HG03442 (cell line): ENCODE results near the gene SIK3.

Experiments
- ATAC-seq: cut with Tn5 transposase; IDR thresholded peaks from one replicate; pipeline ENCODE4 v1.9.1; 2021; ENCODE audit warnings: mild to moderate bottlenecking, moderate library complexity; ENCODE audit not compliant: unreplicated experiment

Gene SIK3

DNA sequence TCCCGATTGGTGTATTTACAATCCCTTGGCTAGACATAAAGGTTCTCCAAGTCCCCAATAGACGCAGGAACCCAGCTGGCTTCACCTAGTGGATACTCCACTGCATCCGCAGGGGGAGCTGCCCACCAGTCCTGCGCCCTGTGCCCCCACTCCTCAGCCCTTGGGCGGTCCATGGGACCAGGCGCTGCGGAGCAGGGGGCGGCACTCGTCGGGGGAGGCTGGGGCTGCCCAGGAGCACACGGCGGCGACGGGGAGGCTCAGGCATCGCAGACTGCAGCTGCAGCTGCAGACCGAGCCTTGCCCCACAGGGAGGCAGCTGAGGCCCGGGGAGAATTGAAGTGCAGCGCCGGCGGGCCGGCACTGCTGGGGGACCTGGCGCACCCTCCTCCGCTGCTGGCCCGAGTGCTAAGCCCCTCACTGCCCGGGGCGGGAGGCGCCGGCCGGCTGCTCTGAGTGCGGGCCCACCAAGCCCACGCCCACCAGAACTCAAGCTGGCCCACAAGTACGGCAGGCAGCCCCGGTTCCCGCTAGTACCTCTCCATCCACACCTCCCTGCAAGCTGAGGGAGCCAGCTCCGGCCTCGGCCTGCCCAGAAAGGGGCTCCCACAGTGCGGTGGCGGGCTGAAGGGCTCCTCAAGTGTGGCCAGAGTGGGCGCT lies 12.2 kb upstream of the SIK3 start:
- no peak for ATAC-seq

DNA sequence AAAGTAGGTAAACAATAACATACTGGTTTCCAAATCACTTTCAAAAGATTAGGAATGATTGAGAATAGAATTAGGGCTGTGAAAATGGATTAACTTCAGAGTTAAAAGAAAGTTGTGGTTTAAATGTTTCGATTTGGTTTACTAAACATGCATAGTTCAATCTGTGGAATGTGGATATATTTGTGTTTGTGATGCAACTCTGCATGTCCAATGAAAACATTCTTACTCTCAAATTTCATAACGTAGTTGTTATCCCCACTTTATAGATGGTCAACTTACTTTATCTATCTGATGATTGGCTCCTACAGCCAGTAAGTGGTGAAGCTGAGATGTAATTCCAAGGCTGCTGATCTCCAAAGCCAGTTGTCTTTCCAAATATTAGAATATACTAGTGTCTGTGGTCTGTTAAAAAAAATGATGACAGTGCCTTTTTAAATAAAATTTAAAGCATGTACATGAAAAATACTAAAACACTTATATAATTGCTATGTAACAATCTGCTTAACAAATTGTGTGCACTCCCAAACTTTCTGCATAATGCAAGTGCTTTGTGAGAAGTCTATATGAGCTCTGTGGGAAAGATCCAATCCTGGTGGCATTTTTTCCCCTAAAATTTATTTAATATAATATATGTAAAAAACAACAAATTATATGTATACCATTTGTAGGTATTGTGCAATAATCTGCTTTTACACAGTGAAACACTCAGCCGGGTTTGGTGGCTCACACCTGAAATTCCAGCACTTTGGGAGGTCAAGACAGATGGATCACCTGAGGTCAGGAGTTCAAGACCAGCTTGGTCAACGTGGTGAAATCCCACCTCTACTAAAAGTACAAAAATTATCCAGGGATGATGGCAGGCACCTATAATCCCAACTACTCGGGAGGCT lies 9.7 kb upstream of the SIK3 start:
- ATAC-seq, result no peak

DNA sequence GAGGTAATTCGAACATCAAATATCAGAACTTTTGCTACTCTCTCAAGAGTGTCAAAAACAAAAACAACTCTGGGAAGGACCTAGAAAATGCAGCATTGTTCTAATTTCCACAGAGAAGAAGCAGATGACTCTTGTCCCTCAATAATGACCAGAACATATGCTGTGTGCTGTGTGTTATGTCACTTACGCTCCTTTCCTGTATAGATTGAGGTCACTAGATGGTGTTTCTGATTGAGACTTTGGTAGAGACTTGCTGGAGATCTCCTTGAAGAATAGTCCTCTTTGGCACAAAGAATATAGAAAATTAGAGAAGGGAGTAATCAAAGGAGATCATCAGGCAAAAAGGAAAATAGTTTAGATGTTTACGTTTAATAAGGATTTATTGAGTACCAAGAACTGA lies 2.3 kb upstream of the SIK3 start:
- ATAC-seq, result no peak

DNA sequence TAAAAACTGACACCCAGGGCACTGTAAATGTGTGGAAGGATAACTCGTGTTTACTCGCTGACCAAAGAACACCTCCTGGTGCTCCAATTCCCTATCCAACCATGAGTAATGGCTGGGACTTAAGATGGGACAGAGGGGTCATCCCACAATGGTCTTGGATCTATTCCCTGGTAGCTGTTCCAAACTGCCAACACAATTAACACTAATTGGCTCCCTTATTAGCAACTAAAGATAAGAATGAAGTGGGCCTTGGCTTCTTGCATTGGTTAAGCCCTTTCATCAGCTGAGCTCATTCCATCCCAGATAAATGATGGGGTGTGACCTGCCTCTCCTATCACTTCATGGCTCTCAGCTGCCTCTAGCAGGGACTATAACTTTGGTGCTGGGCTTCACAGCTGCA lies 1.5 kb upstream of the SIK3 start:
- no peak for ATAC-seq

DNA sequence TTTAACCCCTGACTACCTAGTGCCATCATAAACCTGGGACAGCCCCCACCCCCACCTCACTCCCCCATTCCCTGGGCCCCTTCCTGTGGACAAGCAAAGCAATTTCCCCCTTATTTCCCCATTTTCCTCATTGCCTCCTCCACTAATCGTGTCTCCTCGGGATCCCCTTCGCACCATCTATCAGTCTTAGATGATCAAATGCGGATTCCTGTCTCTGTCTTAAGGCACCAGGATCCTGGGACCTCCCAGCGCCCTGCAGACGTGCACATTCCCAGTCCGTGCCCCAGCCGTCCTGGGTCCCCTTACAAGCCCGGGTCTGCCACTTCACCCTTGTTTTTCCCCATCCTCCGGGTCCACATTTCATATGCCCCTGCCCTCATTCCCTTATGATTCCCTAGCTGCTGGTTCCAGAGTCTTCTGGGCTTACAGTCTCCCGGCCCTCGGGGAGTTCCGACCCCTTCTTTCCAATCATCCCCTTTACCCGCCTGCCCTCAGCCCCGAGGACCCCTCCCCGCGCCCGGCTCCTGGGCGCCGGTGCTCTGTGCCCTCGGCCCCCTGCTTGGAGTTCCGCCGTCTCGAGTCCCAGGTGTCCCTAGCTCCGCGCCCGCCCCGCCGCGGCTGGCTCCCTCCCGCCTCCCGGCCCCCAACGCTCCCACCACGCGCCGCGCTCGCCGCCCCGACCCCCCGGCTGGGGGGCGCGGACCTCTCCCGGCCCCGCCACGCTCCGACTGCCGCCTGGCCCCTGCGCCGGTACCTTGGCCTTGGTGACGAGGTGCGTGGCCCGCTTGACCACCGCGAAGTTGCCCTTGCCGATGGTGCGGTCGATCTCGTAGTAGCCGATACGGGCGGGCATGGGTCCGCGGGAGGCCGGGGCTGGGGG lies 599 bp downstream of the SIK3 start:
- peak; percentile 24 for ATAC-seq

DNA sequence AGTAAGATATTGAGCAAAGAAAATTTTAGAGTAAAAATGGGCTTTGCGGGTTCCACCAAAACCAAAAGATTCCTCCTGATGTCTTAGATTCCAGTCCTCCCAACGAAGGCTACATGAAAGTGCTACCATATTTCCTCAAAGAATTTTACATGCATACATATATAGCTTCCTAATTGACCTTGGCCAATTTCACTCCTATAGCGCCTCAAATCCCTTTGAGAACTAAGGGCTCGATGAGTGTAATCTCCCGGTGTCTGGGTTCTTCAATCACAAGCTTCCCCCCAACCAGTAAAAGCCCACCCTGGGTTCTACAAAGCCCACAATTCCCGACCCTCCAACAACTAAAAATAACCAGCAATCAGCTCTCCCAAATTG lies 1.2 kb downstream of the SIK3 start:
- ATAC-seq, result no peak

DNA sequence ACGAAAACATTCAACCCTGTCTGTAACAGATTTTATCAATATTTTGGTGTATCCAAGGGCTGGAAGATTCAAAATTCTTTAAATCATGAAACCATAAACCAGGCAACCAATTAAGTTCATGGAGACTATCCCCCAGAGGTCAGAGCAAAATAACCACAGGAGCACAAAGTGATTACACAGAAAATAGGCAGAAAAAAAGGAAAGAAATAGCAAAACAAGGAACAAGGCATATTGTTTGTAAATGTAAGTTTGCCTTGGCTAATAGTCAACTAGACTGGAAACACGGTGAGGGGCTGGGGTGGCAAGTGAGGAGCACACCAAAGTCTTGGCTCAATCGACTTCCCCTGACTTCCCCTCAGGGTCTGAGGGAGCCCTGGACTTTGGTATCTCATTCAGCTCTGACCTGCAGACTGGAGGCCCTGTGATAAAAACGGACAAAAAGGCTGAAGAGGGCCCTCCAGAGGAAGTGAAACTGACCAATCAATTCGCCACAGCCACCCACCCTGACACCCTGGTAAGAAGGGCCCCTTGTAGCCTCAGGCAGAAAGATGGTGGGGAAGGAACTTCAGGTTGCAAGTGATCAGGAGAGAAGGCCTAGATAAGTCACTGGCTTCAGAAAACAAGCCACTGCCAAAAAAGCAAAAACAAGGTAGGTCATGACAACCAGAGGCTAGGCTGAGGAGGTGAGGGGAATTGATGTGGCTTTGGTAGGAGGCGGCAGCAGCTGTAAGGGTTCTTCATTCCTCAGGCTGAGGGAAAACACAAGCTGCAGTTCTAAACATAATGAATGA lies 1.8 kb downstream of the SIK3 start:
- peak; percentile 37 for ATAC-seq

DNA sequence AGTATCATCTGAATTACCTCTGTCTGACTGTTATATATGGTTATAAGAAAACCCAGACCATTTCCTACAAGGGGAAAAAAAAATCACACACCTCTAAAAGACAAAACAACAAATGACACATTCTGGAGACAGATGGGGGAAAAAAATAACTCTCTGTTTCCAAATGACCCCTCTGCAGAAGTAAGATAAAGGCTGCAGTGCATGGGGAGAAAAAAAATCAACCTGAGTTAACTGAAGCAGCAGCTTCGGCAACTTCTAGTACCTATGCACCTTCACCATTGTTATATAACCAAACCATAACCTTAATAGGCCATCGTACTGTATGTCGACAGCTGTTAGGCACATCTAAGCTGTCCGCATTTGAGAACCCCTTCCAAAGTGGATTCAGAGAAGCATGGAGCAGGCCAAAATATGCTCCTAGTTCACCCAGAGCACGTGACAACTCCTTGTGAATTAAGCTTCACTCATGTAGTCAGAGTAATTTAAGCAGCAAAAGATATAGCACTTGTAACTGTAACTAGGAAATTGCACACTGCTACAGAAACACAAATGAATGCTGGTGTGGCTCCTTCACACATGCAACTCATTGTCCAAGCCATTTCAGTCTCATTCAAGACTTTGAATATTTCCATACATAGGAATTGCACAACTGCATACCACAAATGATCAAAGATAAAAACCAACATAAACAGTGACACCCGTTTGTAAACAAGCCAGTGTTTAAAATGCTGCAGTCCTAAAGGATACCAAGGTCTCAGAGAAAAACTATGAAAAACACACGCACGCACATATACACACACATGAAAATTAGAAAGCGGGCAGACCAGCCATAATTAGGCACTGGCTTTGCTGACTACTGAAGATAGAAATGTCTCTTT lies 2.7 kb downstream of the SIK3 start:
- ATAC-seq, result no peak

DNA sequence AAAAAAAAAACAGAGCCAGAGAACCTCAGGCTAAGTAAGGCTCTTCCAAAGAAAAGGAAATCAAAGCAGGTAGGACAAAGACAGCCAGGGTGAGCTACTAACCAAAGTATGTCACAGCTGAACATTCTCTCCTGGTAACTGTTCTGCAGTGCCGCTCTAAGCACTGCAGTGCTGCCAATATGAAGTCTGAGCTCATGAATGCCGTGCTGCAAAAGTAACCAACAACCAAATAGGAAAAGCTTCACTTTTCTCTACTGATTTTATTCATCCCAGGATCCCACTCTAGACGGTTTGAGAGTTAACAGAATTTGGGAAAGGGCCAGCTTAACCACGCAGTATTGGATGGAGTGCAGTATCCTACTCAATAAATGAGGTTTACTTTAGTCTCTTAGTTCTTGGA lies 3.5 kb downstream of the SIK3 start:
- ATAC-seq, result no peak

DNA sequence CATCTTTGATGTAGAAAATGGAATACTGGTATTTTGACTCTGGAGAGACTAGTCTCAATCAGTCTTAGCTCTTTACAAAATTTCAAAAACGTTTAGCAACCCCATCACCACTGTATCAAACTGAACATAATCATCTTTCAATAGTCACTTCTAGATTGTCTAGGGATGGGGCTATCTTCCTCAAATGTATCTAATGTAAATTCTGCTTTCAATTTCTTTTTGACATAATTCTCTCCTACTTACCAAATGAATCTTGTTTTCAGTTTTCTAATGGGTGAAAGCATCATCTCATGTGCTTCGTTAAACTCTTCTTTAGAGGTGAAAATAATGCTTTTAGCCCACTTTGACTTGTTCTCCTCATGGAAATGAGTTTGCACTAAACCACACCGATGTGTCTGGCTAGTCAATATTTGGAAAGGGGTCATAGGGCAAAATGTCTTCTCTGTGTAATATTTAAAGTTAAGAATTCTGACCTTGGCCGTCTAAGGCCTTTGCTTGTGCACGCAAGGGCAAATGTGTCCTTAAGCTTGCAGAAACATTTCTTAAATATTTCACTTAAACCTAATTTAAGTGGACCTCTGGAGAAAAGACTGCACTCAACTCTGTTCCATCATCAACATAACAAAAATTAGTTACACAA lies 5.2 kb downstream of the SIK3 start:
- no peak for ATAC-seq

DNA sequence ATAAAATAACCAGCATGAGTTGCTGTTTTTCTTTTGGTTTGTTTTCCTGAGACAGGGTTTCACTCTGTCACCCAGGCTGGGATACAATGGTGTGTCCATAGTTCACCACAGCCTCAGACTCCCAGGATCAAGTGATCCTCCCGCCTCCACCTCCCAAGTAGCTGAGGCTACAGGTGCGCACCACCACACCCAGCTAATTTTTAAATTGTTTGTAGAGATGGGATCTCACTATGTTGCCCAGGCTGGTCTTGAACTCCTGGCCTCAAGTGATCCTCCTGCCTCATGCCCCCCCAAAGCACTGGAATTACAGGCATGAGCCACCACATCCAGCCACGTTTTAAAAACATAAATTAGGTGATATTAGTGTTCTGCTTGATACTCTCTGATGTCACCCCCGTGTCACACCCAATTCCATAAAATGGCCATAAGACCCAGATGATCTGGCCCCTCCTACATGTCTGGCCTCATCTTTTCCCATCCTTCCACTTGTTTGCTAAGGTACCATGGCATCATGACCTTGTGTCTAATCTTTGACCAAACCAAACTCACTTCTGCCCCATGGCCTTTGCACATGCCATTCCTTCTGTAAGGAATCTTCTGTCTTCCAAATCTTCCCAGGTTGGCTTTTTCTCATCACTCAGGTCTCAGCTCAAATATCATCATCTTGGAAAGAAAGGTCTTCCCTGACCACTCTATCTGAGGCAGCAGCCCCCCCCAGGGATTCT lies 6.3 kb downstream of the SIK3 start:
- no peak for ATAC-seq

DNA sequence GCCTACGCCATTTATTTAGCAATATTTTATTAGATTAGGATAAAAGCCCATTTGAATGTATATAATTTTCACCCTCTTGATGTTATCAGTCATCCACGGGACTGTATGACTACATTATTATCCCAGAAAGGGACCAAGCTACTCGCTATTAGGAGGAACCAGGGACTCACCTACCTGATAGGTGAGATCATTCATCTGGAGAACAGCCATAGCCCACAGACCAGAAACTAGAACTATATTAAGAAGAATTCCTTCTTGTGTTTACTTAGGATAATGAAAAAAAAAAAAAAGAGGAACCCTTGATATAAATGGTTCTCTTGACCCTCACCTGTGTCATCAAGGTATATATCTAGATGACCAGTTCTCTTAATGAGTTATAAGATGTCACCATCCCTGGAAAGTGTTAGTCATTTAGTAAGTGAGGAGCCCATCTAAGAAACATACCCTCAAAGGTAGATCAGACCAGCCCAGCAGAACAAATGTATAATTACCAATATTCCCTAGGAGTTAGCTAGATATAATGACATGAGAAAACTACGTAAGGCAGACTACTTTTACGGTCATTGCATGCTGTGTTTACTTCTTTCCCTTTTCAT lies 8.0 kb downstream of the SIK3 start:
- no peak for ATAC-seq

DNA sequence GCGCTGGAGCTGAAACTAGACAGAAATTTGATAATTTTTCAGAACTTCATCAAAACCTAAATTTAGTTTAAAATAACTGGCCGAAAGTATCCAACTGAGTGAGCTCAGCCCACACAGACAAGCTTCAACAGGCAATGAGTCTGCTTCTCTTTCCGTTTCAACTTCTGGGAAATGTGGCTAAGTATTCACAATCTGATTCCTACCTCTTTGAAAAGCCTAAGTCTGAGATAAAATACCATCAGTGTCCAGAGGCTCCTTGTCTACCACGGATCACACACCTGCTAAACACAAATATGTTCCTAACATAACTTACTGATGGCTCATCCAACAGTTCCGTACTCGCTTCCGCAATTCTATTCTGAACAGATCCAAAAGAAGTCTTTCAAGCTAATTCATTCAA lies 8.5 kb downstream of the SIK3 start:
- ATAC-seq, result no peak

DNA sequence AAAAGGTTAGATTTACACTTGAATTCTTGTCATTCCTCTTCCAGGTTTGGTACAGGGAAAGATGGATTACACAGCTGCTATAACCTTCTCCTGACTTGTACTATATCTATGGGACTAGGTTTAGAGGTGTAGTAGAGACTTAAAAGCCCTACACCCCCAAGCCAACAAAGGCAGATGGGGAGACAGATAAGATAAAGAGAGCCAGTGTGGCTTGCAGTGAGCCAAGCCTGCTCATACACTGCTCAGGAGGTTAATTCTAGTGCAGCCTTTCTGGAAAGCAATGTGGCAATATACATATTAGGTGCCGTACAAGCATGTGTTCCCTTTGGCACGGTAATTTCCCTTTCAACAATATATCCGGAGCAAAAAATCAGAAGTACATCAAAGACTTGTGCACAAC lies 10.8 kb downstream of the SIK3 start:
- ATAC-seq, result no peak

DNA sequence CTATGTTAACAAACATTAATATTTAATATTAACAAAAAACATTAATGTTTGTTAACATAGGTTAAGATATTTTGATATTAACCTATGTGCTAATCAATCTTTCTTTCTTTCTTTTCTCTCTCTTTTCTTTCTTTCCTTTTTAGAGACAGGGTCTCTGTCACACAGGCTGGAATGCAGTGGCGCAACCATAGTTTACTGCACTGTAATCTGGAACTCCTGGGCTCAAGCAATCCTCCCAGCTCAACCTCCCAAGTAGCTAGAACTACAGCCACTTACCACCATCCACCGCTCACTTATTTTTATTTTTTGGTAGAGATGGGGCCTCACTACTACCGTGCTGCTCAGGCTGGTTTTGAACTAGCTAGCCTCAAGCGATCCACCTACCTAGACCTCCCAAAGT lies 13.2 kb downstream of the SIK3 start:
- no peak for ATAC-seq

DNA sequence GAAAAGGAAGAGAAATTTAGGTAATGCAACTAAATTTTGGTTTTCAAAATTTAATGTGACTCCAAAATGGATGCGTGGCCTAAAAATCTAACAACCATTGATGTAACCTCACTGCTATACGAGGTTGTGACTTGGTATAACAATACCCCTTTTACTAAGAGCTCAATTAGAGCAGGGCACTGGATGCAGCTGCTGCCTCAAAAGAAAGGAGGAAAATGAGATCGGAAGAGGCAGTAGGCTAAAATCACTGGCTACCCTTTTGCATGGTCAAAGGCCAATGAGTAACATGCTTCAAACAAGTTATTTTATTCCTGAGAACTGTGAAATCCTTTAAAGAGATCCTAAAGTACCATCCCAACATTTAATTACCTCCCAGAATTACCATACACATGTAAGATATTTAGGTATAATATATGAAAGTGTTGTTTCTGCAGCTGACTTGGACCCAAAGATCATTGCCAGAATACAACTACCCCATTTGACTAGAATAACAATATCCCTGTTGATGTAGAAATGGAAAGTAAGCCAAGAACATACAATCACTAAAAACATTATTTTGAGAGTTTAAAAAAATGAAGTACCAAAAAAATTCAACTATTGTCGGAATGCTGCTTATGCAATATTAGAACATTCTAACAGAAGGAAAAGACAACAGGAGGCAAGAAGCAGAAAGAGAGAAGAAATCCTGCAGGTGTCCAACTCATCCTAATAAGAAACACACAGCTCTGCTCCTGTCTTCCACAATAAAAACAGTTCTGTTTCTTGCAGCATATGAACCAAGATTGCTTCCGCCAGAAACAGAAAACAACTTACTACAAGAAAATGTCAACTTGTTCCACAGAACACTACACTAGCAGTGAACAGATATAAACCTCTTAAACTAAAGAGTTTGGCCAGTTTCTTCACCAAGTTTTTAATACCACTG lies 15.0 kb downstream of the SIK3 start:
- ATAC-seq, result no peak

DNA sequence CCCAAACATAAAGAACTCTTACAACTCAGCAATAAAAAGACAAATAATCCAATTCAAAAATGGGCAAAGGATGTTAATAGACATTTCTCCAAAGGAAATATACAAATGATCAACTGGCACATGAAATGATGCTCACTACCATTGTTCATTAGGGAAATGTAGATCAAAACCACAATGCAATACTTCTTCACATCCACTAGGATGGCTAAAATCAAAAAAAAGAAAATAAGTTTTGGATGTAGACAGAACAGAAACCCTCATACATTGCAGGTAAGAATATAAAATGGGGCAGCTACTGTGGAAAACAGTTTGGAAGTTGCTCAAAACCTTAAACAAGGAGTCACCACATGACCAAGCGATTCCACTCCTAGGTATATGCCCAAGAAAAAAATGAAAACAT lies 16.3 kb downstream of the SIK3 start:
- ATAC-seq, result no peak
